ENCODE measurements around the gene GALK1.

Gene GALK1

DNA sequence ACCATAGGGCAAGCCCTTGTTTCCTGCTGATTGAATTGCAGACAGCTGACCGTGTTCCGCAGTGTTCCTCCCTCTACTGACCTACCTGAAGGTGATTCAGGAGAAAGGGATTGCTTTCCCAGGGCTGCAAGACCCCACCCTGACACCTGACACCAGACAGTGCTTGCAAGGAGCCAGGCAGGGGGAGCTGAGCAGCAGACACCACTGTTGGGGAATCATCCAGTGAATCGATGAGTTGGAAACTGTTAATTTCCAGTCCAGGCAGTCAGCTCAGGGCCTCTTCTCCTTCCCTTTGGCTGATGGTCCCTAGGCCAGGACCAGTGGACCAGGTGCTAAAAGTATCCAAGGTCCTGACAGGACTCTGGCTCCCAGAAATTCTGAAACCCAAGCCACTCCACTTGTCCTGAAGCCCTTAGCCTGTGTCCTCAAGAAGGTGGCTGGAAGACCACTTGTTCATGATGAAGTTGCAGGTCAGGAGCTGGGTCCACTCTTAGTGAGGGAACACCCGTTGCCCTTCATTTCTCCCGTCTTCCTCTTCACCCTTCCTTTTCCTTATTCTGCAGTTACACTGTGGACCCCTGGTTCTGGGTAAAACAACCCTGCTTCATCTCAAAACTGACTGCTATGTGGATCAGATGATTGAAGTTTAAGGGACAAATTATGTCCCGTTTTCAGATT is 10.1 kb upstream of the GALK1 start:
- TF ChIP-seq OSR1 (CRISPR knock-in tag; IDR thresholded peaks at IDR 0.05) (no peak), ZNF70 (CRISPR knock-in tag; IDR thresholded peaks at IDR 0.05) (peak; percentile 79), ZNF565 (CRISPR knock-in tag; conservative IDR thresholded peaks at IDR 0.05; ENCODE audit: low read depth) (peak; percentile 85; the same call in 1 of the 2 replicates), ZC3H10 (CRISPR knock-in tag; IDR thresholded peaks at IDR 0.05) (no peak; the same call in 1 of the 2 replicates), RARB (CRISPR knock-in tag; IDR thresholded peaks at IDR 0.05) (peak; percentile 98), ZFP30 (CRISPR knock-in tag; IDR thresholded peaks at IDR 0.05) (peak; percentile 47), ZFP3 (CRISPR knock-in tag; IDR thresholded peaks at IDR 0.05) (no peak), ARNTL (CRISPR knock-in tag; IDR thresholded peaks at IDR 0.05; ENCODE audit: borderline replicate concordance, low read depth) (peak; percentile 77; the same call in 1 of the 2 replicates), PPARA (CRISPR knock-in tag; IDR thresholded peaks at IDR 0.05; ENCODE audit: borderline replicate concordance) (peak; percentile 91), BACH2 (CRISPR knock-in tag; IDR thresholded peaks at IDR 0.05; ENCODE audit: borderline replicate concordance) (no peak), GLIS3 (CRISPR knock-in tag; IDR thresholded peaks at IDR 0.05) (peak; percentile 97; the same call in 1 of the 2 replicates), ISL1 (CRISPR knock-in tag; IDR thresholded peaks at IDR 0.05) (no peak), SNAI2 (CRISPR knock-in tag; IDR thresholded peaks at IDR 0.05) (no peak; the same call in 1 of the 2 replicates), ZNF8 (CRISPR knock-in tag; IDR thresholded peaks at IDR 0.05) (peak; percentile 63), CSDC2 (CRISPR knock-in tag; IDR thresholded peaks at IDR 0.05) (0 out of 2 replicates have a peak, but pooled peaks have one; percentile 60), TOX (CRISPR knock-in tag; IDR thresholded peaks at IDR 0.05; ENCODE audit: borderline replicate concordance) (peak; percentile 97)
- TF ChIP-seq, protein P1, sequence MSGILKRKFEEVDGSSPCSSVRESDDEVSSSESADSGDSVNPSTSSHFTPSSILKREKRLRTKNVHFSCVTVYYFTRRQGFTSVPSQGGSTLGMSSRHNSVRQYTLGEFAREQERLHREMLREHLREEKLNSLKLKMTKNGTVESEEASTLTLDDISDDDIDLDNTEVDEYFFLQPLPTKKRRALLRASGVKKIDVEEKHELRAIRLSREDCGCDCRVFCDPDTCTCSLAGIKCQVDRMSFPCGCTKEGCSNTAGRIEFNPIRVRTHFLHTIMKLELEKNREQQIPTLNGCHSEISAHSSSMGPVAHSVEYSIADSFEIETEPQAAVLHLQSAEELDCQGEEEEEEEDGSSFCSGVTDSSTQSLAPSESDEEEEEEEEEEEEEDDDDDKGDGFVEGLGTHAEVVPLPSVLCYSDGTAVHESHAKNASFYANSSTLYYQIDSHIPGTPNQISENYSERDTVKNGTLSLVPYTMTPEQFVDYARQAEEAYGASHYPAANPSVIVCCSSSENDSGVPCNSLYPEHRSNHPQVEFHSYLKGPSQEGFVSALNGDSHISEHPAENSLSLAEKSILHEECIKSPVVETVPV (CRISPR knock-in tag; IDR thresholded peaks at IDR 0.05), result peak; percentile 98
- TF ChIP-seq, protein P2, sequence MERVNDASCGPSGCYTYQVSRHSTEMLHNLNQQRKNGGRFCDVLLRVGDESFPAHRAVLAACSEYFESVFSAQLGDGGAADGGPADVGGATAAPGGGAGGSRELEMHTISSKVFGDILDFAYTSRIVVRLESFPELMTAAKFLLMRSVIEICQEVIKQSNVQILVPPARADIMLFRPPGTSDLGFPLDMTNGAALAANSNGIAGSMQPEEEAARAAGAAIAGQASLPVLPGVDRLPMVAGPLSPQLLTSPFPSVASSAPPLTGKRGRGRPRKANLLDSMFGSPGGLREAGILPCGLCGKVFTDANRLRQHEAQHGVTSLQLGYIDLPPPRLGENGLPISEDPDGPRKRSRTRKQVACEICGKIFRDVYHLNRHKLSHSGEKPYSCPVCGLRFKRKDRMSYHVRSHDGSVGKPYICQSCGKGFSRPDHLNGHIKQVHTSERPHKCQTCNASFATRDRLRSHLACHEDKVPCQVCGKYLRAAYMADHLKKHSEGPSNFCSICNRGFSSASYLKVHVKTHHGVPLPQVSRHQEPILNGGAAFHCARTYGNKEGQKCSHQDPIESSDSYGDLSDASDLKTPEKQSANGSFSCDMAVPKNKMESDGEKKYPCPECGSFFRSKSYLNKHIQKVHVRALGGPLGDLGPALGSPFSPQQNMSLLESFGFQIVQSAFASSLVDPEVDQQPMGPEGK (CRISPR knock-in tag; IDR thresholded peaks at IDR 0.05; ENCODE audit: borderline replicate concordance), result peak; percentile 91
- TF ChIP-seq, protein P3, sequence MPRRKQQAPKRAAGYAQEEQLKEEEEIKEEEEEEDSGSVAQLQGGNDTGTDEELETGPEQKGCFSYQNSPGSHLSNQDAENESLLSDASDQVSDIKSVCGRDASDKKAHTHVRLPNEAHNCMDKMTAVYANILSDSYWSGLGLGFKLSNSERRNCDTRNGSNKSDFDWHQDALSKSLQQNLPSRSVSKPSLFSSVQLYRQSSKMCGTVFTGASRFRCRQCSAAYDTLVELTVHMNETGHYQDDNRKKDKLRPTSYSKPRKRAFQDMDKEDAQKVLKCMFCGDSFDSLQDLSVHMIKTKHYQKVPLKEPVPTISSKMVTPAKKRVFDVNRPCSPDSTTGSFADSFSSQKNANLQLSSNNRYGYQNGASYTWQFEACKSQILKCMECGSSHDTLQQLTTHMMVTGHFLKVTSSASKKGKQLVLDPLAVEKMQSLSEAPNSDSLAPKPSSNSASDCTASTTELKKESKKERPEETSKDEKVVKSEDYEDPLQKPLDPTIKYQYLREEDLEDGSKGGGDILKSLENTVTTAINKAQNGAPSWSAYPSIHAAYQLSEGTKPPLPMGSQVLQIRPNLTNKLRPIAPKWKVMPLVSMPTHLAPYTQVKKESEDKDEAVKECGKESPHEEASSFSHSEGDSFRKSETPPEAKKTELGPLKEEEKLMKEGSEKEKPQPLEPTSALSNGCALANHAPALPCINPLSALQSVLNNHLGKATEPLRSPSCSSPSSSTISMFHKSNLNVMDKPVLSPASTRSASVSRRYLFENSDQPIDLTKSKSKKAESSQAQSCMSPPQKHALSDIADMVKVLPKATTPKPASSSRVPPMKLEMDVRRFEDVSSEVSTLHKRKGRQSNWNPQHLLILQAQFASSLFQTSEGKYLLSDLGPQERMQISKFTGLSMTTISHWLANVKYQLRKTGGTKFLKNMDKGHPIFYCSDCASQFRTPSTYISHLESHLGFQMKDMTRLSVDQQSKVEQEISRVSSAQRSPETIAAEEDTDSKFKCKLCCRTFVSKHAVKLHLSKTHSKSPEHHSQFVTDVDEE (CRISPR knock-in tag; IDR thresholded peaks at IDR 0.05), result peak; percentile 21; the same call in 1 of the 2 replicates
- TF ChIP-seq, protein P4, sequence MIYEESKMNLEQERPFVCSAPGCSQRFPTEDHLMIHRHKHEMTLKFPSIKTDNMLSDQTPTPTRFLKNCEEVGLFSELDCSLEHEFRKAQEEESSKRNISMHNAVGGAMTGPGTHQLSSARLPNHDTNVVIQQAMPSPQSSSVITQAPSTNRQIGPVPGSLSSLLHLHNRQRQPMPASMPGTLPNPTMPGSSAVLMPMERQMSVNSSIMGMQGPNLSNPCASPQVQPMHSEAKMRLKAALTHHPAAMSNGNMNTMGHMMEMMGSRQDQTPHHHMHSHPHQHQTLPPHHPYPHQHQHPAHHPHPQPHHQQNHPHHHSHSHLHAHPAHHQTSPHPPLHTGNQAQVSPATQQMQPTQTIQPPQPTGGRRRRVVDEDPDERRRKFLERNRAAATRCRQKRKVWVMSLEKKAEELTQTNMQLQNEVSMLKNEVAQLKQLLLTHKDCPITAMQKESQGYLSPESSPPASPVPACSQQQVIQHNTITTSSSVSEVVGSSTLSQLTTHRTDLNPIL (CRISPR knock-in tag; IDR thresholded peaks at IDR 0.05; ENCODE audit: low read depth), result peak; percentile 89; the same call in 1 of the 2 replicates
- TF ChIP-seq, protein P5, sequence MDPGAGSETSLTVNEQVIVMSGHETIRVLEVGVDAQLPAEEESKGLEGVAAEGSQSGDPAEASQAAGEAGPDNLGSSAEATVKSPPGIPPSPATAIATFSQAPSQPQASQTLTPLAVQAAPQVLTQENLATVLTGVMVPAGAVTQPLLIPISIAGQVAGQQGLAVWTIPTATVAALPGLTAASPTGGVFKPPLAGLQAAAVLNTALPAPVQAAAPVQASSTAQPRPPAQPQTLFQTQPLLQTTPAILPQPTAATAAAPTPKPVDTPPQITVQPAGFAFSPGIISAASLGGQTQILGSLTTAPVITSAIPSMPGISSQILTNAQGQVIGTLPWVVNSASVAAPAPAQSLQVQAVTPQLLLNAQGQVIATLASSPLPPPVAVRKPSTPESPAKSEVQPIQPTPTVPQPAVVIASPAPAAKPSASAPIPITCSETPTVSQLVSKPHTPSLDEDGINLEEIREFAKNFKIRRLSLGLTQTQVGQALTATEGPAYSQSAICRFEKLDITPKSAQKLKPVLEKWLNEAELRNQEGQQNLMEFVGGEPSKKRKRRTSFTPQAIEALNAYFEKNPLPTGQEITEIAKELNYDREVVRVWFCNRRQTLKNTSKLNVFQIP (CRISPR knock-in tag; IDR thresholded peaks at IDR 0.05; ENCODE audit: borderline replicate concordance, low read depth), result peak; percentile 88
- ATAC-seq, result peak; percentile 5

DNA sequence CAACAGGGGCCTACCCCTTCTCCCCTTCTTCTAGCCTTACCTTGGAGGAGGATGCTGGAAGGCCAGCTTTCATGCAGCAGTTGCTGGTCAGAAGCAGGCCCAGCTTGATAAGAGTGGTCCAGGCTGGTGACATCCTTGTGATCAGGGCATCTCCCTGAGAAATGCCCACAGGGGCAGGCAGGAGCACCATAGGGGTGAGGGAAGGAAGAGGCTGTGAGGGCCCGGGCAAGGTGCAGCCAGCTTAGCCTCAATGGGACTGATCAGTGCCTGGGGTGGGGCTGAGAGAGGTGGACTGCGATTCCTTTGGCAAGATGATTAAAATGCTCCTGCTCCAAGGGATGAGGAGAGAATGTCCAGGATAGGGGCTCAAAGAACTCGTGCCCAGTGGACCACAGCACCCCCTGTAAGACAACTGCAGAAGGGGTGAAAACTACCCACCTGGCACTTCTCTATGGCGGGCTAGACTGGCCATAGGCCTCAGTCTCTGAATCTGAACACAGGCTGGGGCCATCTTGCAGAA is 9.5 kb upstream of the GALK1 start:
- peak; percentile 23 for ATAC-seq
- TF ChIP-seq, protein P3 (CRISPR knock-in tag; IDR thresholded peaks at IDR 0.05), result peak; percentile 17; the same call in 1 of the 2 replicates
- TF ChIP-seq, protein P1 (CRISPR knock-in tag; IDR thresholded peaks at IDR 0.05), result no peak
- no peak for TF ChIP-seq OSR1 (CRISPR knock-in tag; IDR thresholded peaks at IDR 0.05)
- TF ChIP-seq ESRRG (CRISPR knock-in tag; IDR thresholded peaks at IDR 0.05), result no peak

Data from SK-N-SH treated with all-trans-retinoic acid at 6 μM for 48 hours (cell line).